Lung (tissue), 12 donors: ENCODE data around the gene AGO4. TPM values are rescaled to one million over a fixed set of nuclear protein-coding genes. Genes with fewer than 3 reads are reported as not detected.

Experiments
- ATAC-seq: fragments of 200-7000 bp; cut with Tn5 transposase; one replicate; pipeline ENCODE4 v1.9.1; 2020; ENCODE audit warnings: moderate number of reproducible peaks; ENCODE audit not compliant: insufficient read depth, low FRiP score
- DNase-seq, 3 donors: peaks; one replicate each; pipeline ENCODE4 v3.0.0-alpha.2; 2013 to 2017
- H3K27ac ChIP-seq, 2 donors: one replicate each; pipeline ENCODE4 v1.5.1; 2013; ENCODE audit warnings: mild to moderate bottlenecking in 2 of 2, moderate library complexity in 2 of 2, control low read depth in 1 of 2, inconsistent platforms in 1 of 2, low read depth in 1 of 2, low read length in 1 of 2
- H3K27me3 ChIP-seq, 3 donors: one replicate each; pipeline ENCODE4 v1.5.1; 2013; ENCODE audit warnings: low read length in 2 of 3; ENCODE audit not compliant: control insufficient read depth in 3 of 3, insufficient read depth in 3 of 3
- H3K36me3 ChIP-seq, 4 donors: one replicate each; pipeline ENCODE4 v1.5.1; 2013; ENCODE audit warnings: low read length in 4 of 4, mild to moderate bottlenecking in 1 of 4, moderate library complexity in 1 of 4; ENCODE audit not compliant: control insufficient read depth in 4 of 4, insufficient read depth in 4 of 4
- H3K4me1 ChIP-seq, 5 donors: one replicate each; pipeline ENCODE4 v1.5.1; 2013; ENCODE audit warnings: low read length in 5 of 5, mild to moderate bottlenecking in 2 of 5, moderate library complexity in 1 of 5; ENCODE audit not compliant: control insufficient read depth in 5 of 5, insufficient read depth in 5 of 5
- H3K4me3 ChIP-seq: one replicate; pipeline ENCODE4 v1.5.1; 2013; ENCODE audit warnings: mild to moderate bottlenecking, control low read depth, moderate library complexity
- H3K9ac ChIP-seq, 2 donors: one replicate each; pipeline ENCODE4 v1.5.1; 2013; ENCODE audit warnings: low read length in 2 of 2, control low read depth in 1 of 2; ENCODE audit not compliant: insufficient read depth in 1 of 2
- H3K9me3 ChIP-seq, 4 donors: one replicate each; pipeline ENCODE4 v1.5.1; 2013; ENCODE audit warnings: low read length in 3 of 4, mild to moderate bottlenecking in 1 of 4, moderate library complexity in 1 of 4; ENCODE audit not compliant: control insufficient read depth in 4 of 4, insufficient read depth in 3 of 4
- WGBS, 2 donors: extraction: QIAGEN DNeasy Blood & Tissue Kit; methylation state at CpG; one replicate each; pipeline ENCODE4 v1.1.7; 2013; 5-methylcytosine and 5-hydroxymethylcytosine counted together
- polyA plus RNA-seq, 2 donors: library from polyadenylated mRNA; stranded (reverse); fragments of 200-250 nt; gene quantifications; one replicate each; pipeline ENCODE4 v1.2.1, GENCODE V29; 2013
- total RNA-seq, 2 donors: library from RNA; depleted of rRNA in 1 of 2; stranded (reverse); fragments of >200 nt in 1 of 2; gene quantifications; one replicate each; pipeline ENCODE4 v1.2.1, GENCODE V29; 2014 to 2021
- TF ChIP-seq, protein P1 (sequence below): IDR thresholded peaks from 2 replicates; pipeline ENCODE4 v1.5.1; 2012; ENCODE audit warnings: mild to moderate bottlenecking; ENCODE audit errors: control extremely low read depth, extremely low read depth
- donor health status: control.
- donor health status: control.
- donor health status: Bipolar disorder and iron deficiency.
- donor health status: healthy.
- donor health status: DM: yes; HTN: yes; CAD: no.

AGO4 gene
- total and polyA plus RNA-seq, 4 donors, result 8.5 to 37.3 (median 19.2) TPM

DNA sequence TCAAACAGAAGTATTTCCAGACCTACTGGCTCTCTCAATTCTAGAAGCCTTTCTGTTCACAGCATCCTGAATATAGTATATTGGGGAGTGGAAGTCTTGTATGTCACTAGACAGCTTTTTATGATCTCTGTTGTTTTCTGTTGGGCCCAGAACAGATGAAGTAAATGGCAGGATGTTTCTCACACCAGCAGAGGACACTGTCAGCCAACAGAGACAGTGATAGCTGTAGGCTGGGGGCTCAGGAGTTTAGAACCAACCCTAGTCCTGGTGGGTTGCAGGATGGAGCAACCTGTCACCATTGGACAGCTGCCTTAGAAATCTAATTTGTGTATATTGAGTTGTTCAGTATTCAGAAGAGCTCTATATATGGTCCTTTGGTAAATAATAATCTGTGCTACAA lies 92.1 kb downstream of the AGO4 start:
- Histone ChIP-seq H3K9ac (no peak overlapping the region), H3K27ac (no peak overlapping the region), H3K36me3 (peaks cover 19 to 35% (median 20%) of the 10 kb centered on the region in 4 donors), H3K27me3 (no peaks in the 10 kb centered on the region), H3K4me1 (no peaks in the 10 kb centered on the region), H3K9me3 (no peaks in the 10 kb centered on the region), H3K4me3 (no peak overlapping the region)
- TF ChIP-seq, protein P1, sequence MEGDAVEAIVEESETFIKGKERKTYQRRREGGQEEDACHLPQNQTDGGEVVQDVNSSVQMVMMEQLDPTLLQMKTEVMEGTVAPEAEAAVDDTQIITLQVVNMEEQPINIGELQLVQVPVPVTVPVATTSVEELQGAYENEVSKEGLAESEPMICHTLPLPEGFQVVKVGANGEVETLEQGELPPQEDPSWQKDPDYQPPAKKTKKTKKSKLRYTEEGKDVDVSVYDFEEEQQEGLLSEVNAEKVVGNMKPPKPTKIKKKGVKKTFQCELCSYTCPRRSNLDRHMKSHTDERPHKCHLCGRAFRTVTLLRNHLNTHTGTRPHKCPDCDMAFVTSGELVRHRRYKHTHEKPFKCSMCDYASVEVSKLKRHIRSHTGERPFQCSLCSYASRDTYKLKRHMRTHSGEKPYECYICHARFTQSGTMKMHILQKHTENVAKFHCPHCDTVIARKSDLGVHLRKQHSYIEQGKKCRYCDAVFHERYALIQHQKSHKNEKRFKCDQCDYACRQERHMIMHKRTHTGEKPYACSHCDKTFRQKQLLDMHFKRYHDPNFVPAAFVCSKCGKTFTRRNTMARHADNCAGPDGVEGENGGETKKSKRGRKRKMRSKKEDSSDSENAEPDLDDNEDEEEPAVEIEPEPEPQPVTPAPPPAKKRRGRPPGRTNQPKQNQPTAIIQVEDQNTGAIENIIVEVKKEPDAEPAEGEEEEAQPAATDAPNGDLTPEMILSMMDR, result no peak
- no peak for ATAC-seq
- DNase-seq, result no peak

DNA sequence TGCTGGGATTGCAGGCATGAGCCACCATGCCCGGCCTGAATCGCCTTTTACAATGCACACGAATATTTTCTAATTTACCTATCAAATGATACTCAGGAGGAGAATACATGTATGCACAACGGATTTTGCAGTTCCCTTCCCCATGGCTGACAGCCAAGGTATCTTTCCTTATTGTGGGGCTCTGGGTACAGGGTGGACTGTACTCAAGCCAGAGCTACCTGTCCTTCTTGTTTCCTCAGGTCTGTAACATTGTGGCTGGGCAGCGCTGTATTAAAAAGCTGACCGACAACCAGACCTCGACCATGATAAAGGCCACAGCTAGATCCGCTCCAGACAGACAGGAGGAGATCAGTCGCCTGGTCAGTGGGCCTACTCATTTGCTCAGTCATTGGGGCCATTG lies 93.4 kb downstream of the AGO4 start:
- no peaks in the 10 kb centered on the region for H3K27me3 ChIP-seq
- DNase-seq (no peak), ATAC-seq (no peak)
- H3K27ac ChIP-seq, result no peak overlapping the region
- H3K4me1 ChIP-seq, result no peaks in the 10 kb centered on the region
- 96 to 98% methylated on average over 9 of the region's 9 CpGs for WGBS, 2 donors
- H3K9me3 ChIP-seq, result no peaks in the 10 kb centered on the region
- peaks cover 20 to 32% (median 23%) of the 10 kb centered on the region in 4 donors for H3K36me3 ChIP-seq
- no peak overlapping the region for H3K9ac ChIP-seq
- TF ChIP-seq, protein P1, result no peak
- no peak overlapping the region for H3K4me3 ChIP-seq

DNA sequence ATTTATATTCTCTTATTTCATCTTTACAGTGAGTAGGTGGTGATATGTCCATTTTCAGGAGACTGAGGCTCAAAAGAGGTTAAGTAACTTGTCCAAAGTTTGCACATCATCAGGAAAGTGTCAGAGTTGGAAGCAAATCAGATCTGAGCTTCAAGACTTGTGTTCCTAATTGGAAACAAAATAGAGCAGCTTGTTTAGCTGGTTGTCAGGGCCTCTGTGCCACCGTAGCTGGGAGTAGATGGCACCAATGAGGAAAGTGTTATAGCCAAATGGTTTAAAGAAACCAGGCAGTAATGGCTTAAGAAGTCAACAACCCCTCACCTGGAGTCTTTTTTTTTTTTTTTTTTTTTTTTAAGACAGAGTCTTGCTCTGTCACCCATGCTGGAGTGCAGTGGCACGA lies 94.9 kb downstream of the AGO4 start:
- DNase-seq (no peak), ATAC-seq (no peak)
- H3K4me3 ChIP-seq, result no peak overlapping the region
- H3K9ac ChIP-seq, result no peak overlapping the region
- no peaks in the 10 kb centered on the region for H3K9me3 ChIP-seq
- TF ChIP-seq, protein P1, result no peak
- H3K27ac ChIP-seq, result no peak overlapping the region
- peaks cover 23 to 41% (median 28%) of the 10 kb centered on the region in 4 donors for H3K36me3 ChIP-seq
- no peaks in the 10 kb centered on the region for H3K27me3 ChIP-seq
- no peaks in the 10 kb centered on the region for H3K4me1 ChIP-seq
- WGBS, 2 donors, result 83 to 93% methylated on average over 2 of the region's 2 CpGs

Other genes starting within 250 kb of the AGO4 start
- gene TFAP2E, start 234.7 kb upstream of the AGO4 start, total RNA-seq, result 1 to 10 TPM; 1.8 to 2.5 TPM
- 1 to 10 TPM; 1.4 to 2.0 TPM for gene TFAP2E, start 234.7 kb upstream of the AGO4 start, polyA plus RNA-seq
- 10 to 100 TPM; 32.0 to 58.7 TPM for gene PSMB2, start 166.5 kb upstream of the AGO4 start, total RNA-seq
- gene PSMB2, start 166.5 kb upstream of the AGO4 start, polyA plus RNA-seq, result 10 to 100 TPM; 56.8 to 59.2 TPM
- gene C1orf216, start 89.1 kb upstream of the AGO4 start, total RNA-seq, result 10 to 100 TPM in 1 of 2 donors, 1 to 10 TPM in 1; 6.8 to 11.2 TPM
- 1 to 10 TPM; 5.1 to 9.8 TPM for gene C1orf216, start 89.1 kb upstream of the AGO4 start, polyA plus RNA-seq
- 1 to 10 TPM; 2.6 to 2.9 TPM for gene CLSPN, start 38.0 kb upstream of the AGO4 start, total RNA-seq
- gene CLSPN, start 38.0 kb upstream of the AGO4 start, polyA plus RNA-seq, result 1 to 10 TPM in 1 of 2 donors, under 1 TPM in 1; 0.85 to 1.0 TPM
- 10 to 100 TPM; 21.4 to 28.6 TPM for gene AGO1, start 75.2 kb downstream of the AGO4 start, total RNA-seq
- 1 to 10 TPM; 3.7 to 5.4 TPM for gene AGO1, start 75.2 kb downstream of the AGO4 start, polyA plus RNA-seq
- 10 to 100 TPM; 32.4 to 60.4 TPM for gene AGO3, start 123.1 kb downstream of the AGO4 start, total RNA-seq
- gene AGO3, start 123.1 kb downstream of the AGO4 start, polyA plus RNA-seq, result 1 to 10 TPM; 4.4 to 6.8 TPM